ENCODE data around the gene ISM1.

- no peak for TF ChIP-seq POLR2A (IDR thresholded peaks at IDR 0.05; ENCODE audit: low read depth, low read length)
- no peak for TF ChIP-seq POLR2AphosphoS5 (IDR thresholded peaks at IDR 0.05; ENCODE audit: low read depth, low read length)
- TF ChIP-seq SPI1 (IDR thresholded peaks at IDR 0.05; ENCODE audit: low read depth, low read length), result no peak
- TF ChIP-seq TAF1 (IDR thresholded peaks at IDR 0.05; ENCODE audit: low read depth, low read length), result no peak
Observed at GRCh38 chr20:13249118-13249797, 28.2 kb downstream of the ISM1 start.

All from GM12891 (cell line).